ENCODE data around the gene COL21A1.
"Not testable (repeated sequence)": the region's sequence is repeated elsewhere in the genome, so short reads cannot be mapped to it uniquely, and the experiment has no call there.

COL21A1 gene

DNA sequence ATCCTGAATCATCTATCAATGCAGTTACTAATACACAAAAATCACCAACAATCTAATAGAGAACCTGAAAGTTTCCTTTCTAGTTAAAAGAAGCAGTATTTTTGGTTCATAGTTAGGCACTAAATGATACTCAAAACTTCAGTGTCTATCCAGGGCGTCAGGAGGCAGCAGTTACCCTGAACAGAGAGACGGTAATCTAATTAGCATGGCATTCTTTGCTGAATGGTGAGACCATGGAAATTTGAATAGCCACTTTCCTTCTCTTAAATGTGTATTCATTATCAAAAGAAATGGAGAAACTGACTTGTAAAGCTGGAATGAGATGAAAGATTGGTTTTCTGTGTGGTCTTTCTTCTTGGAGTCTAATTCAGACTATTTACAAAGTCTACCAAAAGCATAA, 225.4 kb downstream of the COL21A1 start:
- no peak overlapping the region for H3K4me3 ChIP-seq (ENCODE audit: low read depth, low read length)

DNA sequence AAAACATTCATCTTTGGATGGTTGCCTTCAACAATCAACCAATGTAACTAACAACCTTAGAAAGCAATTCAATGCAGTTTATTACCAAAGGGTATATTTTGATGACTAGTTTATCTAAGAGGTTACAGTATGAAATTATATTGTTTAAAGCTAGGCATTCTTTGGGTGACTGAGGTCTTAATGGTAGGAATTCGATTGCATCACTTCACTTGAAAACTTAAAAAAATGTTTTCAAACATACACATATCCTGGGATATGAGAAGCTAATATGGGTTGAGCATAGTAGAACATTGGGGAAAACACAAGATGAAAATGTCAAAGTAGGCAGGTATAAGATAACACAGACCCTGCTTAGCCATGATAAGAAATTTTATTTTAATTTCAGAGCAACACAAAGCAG, 227.4 kb downstream of the COL21A1 start:
- H3K4me3 ChIP-seq (ENCODE audit: low read depth, low read length), result no peak overlapping the region

DNA sequence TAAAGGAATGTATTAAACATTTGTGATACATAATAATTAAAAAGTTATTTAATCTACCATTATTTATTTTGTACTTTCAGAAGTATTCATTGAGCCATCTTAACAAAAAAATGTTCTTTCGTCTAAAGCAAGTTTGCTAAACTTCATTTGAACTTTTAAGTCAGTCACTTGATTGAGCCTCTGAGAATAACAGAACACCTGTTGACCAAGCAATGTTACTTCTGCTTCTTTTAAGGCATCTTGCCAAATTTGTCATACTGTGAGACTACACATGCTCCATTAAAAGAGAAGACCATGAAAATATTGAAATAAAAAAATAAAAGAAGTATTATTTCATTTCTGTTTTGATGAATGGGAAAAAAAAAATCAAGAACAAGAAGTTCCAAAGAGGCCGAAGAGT, 230.2 kb downstream of the COL21A1 start:
- H3K4me3 ChIP-seq (ENCODE audit: low read depth, low read length), result no peak overlapping the region

DNA sequence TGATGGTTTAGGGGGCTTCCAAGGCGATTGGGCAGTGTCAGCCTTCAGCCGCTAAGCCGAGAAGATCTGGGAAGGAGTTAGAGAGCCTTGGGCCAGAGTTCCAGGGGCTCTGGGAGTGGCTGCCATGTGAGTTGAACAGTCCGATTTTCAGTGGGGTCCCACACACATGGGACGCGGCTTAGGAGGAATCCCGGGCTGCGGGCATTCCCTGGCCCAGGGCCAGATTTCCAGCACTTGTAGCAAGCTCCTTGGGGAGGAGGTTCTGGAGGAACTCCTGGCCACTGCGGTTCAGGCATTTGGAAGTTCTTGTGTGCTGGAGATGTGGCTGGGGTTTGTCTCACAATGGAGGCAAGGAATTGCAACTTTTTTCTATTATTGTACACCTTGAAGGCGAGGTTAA, 233.3 kb downstream of the COL21A1 start:
- not testable (repeated sequence) for H3K4me3 ChIP-seq (ENCODE audit: low read depth, low read length)

DNA sequence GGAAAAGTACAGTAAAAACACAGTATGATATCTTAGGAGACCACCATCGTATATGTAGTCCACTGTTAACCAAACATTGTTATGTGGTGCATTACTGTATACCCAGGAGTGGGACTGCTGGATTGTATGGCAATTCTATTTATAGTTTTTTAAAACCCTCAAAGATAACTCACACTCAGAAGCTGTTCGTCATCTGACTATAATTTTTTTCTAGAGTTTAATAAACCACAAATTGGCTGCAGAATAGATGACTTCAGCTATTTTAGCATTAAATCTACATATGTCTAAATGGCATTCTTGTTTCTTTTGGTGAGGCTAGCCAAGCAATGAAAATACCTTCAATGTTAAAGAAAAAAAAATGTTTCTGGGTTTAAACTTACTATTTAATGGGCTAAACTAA, 237.7 kb downstream of the COL21A1 start:
- H3K4me3 ChIP-seq (ENCODE audit: low read depth, low read length), result no peak overlapping the region
